NCI-H748 treated with DMSO at 0.1 percent for 48 hours (cell line): ENCODE results near the gene CRIP1.

Source experiments
- DNase-seq: peaks from one replicate; lab custom pipeline; 2025; lab: John Stamatoyannopoulos, UW

The CRIP1 gene, protein sequence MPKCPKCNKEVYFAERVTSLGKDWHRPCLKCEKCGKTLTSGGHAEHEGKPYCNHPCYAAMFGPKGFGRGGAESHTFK

DNA sequence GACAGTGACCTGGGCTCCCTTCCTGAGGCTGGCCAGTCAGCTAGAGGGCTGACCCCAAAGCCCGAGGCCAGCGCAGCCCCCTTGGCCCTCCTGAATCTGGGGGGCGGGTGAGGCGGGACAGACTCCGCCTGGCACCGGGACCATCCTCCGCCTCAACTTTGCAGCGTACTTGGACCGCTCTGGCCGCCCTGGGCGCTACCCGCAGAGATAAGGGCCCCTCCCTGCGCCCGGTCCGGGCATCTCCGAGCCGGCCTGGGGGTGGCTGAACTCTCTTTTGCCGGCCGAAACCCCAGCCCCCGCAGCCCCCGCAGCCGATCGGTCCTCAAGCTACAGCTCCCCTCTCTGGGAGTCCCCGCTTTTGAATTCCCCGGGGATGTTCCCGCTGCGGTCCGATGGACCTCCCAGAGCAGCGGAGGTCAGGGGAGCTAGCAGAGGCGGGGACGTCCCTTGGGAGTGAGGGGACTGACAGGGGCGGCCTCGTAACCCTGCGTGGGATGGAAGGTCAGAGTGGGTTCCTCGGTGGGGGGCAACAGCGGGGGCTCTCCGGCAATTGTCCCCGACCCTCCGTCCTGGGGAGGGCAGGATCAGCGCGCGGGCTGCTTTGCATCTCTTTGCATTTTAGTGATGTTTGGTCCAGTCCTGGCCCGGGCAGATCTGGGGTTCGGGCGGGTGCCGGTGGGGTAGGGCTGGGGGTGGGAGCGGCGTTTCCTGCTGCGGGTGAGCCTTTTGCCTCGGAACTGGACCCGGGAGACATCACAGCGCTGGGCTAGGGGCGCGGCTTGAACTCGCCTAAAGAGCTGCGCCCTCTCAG is at the start of gene CRIP1:
Gene CRIP1 (plus strand): TSS at position 724 of the 811 bp plus-strand sequence. CDS start 374 bp downstream, outside the sequence.
- no peak for DNase-seq

DNA sequence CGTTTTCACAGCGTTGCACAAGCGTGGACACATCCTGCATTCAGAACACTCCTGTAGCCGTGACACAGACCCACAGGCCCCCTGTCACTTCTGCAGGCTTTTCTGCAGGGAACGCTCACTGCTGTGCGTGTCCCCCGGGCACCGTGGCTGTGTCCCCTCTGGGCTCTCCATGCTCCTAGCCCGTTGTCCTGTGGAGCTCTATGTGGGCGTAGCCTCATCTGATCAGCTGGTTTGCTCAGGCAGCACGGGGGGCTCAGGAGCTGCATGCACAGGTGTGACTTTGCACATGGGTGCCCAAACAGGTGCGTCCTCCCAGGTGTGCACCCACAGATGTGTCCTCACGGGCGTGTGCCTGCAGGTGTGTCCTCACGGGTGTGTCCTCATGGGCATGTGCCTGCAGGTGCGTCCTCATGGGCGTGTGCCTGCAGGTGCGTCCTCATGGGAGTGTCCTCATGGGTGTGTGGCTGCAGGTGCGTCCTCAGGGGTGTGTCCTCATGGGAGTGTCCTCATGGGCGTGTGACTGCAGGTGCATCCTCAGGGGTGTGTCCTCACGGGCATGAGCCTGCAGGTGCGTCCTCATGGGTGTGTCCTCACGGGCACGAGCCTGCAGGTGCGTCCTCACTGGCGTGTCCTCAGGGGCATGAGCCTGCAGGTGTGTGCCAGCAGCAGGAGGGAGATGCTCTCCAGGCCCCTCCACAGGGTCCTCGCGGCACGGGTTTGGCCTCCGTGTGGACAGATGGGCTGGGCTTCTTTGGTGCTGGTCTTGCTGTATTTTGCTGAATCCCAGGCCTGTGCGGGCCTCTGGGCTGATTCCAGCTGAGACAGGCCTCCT is 49.6 kb upstream of the CRIP1 start:
- peak; percentile 96 for DNase-seq

DNA sequence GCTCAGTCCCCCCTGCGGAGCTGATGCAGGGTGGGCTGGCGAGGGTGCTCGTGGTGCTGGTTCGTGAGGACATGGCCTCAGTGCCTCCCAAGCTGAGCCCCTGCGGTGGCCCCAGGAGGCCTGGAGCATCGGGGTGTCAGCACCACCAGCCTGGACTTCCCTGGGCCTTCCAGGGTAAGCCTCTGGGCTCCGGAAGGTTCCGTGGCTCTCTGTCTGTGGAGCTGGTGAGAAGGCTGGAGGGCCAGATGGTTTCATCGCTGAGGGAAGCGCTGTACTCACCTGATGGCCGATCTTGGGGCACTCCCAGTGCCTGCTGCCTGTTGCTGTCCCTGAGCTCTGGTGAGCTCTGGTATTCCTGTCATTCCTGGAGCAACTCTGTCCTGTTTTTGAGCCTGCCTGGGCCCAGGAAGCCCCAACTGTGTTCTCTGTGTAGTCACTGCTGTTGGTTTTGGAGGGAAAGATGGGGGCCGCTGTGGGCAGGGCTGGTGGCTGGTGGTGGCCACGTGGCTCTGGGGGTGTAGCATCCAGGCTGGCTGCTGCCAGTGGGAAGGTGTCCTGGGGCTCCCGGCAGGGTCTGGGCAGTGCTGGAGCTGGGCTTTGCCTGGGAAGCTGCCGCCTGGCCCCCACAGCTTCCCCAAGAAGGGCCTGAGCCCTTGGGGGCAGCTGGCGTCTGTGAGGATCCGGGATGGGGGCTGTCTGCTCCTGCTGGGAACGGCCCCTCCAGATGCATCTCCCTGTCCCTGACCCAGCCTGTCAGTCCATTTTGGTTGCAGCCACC is 48.8 kb upstream of the CRIP1 start:
- no peak for DNase-seq

DNA sequence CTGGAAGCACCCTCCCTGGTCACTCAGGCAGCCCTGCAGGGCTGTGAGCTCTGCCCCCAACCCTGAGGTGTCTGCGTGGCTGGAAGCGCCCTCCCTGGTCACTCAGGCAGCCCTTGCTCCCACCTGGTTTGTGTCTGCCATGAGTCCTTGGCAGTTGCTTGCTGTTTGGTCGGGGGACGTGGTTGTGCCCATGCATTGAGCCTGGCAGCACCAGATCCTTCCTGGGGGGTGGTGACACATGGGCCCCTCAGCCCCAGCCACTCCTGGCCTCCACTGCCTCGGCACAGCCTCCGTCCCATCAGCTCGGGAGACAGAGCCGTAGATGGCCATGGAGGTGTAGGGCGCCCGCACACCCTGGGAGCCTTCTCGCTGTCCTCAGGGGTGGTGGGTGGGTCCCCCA is 47.5 kb upstream of the CRIP1 start:
- no peak for DNase-seq

DNA sequence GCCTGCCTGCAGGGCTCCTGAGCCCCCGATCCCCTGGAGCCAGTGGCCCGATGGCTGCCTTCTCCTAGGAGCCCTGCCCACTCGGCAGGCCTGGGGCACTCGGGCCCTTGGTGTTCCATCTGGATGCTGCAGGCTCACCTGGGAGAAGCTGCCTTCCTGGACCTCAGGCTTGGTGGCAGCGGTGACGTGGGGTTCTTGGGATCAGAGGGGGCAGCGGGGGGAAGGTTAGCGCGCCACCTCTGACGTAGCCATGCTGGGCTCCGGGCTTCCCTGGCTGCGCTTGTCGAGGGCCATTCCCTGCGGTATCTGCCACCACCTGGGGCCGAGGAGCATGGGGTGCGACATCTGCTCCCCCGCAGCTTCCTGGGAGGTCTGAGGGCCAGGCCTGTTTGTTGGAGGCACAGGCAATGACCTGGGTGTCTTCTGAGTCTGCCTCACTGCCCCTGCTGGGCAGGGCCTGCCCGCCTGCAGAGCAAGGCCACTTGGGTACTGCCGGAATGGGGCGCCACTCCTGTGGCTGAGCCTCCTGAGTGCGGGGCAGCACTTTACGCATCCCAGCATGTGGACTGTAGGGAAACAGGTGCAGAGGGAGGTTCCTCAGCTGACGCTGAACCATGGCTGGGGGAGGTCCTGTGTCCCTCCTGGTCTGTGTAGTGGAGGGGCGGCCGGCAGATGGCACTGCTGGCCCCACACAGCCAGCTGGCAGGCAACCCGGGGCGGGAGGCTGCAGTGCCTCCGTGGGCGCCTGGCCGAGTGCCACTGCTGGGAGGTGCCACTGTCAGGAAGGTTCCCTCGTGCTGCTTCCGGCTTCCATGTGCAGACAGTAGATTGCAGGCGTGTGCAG is 46.8 kb upstream of the CRIP1 start:
- no peak for DNase-seq

DNA sequence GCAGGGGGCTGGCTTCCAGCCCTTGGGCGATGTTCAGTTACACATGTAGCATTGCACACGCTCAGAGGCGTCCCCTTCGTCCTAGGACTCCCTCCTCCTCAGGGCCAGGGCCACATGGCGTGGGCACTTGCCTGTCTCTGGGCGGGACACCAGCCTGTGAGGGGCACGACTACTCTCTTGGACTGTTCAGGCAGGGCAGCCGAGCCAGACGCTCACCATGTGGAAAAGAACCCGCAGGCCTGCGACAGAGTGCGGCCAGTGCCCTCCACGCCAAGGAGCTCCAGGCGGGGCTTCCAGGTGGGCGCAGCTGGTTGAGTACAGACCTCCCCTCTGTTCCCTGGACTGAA is 46.2 kb upstream of the CRIP1 start:
- DNase-seq: no peak

DNA sequence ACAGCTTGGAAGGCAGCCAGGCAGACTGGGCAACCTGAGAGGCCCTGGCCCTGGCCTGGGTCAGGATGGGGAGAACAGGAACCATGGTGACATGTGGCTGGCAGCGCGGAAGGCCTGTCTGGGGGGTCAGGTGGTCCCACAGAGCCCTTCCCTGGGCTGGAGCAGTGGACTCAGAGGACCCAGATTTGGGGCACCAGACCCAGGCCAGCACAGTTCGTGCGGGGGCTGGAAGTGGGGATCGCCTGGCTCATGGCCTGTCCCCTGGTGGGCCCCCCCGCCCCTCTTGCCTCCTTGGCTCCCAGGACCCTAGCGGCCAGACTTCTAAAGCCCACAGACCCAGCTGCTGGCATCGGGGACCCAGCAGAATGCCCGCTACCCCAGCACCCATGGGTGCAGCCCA is 45.7 kb upstream of the CRIP1 start:
- no peak for DNase-seq

DNA sequence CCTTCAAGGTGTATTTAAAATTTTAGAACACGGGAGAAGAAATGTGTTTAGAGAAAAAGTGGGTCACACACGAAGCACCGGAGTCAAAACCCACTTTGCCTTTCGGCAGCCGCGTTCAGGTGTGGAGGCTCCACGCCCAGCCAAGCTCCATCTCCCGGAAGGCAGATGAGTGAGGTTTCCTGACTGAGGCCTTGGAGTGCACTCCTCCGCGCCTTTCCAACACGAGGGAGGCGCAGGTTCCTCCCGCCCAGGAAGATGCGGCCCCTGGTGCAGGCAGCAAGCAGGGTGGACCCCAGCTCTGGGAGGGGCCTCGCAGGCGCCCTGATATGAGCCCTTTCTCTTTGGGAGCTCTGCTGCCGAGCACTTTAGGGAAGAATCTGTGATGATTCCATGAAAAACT is 44.6 kb upstream of the CRIP1 start:
- no peak for DNase-seq

DNA sequence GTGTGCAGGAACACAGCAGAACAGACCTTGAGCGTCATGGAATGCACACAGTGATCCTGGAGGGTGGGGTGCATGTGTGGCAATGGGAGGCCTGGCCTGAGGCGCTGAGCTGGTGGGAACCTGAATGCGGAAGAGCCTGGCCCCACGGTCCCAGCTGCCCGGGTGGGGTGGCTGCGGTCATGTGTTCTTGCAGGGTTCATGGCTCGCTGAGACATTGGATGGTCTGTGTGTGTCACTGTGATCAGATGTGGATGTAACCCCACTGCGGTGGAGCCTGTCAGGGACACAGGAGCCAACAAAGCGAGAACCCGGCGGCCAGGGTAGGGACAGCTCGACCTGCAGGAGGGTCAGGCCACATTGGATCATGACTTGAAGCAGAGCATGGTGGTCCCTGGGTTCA is 43.9 kb upstream of the CRIP1 start:
- DNase-seq: no peak

DNA sequence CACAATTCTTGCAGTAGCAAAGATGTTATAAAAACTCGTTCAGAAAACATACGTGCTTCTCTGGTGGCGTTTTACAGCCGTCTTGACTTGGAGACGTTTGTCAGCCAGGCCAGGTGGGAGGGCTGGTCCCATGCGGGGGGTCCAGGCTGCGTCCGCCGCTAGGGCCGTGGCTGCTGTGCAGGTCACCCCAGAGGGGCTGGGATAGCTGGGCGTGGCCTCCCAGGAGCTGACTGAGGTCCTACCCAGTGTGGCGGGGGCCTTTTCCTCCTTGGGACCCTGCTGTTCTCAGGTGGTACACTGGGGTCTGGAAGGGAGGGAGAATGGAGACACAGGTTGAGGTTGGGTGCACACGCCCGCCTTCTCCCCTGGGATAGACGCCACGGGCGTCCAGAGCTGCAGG is 41.8 kb upstream of the CRIP1 start:
- no peak for DNase-seq

DNA sequence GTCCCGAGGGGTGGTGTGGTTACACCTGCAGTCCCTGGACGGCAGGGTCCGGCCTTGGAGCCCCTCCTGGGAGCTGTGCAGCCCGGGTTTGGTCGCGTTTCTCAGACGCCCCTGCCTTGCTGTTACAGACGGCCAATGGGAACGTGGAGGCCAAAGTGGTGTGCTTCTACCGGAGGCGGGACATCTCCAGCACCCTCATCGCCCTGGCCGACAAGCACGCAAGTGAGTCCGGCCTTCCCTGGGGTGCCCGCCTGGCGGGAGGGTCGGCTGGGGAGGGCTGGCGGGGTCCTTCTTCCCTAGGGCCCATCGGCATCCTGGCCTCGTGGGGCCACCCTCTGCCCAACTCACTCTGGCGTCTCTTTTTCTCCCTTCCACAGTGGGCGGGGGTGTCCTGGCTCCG is 41.4 kb upstream of the CRIP1 start:
- no peak for DNase-seq

DNA sequence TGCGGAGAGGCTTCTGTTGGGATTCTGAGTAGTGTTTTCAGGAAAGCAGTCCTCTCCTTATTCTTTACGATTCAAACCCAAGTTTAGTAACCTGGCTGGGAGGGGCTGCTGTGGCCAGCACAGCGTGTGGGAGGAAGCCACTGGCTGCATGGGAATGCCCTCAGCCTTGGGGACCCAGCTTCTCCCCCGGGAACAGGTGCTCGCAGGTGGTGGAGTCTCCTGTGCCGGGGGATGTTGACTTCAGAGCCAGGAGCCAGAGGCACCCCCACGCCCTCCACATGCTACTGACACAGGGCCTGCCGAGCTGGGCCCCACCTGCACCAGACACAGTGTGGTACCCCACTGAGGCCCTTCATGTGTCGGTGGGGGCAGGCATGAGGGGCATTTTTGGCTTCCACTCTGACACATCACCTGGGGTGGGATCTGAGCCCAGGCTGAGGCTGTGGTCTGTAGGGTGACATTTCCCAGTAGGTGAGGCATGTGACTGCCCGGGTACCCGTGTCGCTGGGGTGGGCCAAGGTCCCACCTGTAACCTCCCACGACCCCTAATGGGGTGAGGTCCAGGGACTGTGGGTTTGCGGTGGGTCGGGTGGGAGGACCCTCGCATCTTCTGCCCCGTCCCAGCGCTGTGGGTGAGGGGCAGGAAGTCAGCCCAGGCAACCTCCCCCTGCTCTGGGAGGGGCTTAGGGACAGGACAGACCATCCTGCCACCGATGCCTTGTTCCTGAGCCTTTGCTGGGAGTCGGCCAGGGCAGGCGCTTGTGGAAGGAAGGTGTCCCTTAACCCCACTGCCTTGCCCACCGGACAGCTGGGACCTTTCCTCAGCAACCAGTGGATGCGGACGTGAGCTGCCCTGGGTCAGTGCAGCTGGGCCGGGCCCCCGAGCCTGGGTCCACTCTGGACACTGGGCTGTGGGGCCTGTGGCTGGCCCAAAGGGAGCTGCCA is 40.5 kb upstream of the CRIP1 start:
- DNase-seq: no peak

DNA sequence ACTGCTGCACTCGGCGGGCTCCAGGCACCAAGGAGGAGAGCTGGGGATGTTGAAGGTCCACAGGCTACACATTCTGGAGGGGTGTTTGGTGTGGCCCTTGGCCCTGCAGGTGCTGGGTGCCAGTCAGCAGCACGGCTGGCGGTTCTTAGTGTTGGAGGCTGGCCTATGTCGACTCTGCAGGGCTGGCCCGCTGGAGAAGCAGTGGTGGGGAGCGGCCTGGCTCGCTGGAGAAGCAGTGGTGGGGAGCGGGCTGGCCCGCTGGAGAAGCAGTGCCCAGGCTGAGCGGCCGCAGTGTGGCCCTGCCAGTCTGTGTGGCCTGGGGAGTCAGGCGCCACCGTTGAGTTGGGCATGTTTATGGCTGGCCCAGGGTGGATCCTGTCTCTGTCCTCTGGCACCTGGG is 39.7 kb upstream of the CRIP1 start:
- DNase-seq: no peak

DNA sequence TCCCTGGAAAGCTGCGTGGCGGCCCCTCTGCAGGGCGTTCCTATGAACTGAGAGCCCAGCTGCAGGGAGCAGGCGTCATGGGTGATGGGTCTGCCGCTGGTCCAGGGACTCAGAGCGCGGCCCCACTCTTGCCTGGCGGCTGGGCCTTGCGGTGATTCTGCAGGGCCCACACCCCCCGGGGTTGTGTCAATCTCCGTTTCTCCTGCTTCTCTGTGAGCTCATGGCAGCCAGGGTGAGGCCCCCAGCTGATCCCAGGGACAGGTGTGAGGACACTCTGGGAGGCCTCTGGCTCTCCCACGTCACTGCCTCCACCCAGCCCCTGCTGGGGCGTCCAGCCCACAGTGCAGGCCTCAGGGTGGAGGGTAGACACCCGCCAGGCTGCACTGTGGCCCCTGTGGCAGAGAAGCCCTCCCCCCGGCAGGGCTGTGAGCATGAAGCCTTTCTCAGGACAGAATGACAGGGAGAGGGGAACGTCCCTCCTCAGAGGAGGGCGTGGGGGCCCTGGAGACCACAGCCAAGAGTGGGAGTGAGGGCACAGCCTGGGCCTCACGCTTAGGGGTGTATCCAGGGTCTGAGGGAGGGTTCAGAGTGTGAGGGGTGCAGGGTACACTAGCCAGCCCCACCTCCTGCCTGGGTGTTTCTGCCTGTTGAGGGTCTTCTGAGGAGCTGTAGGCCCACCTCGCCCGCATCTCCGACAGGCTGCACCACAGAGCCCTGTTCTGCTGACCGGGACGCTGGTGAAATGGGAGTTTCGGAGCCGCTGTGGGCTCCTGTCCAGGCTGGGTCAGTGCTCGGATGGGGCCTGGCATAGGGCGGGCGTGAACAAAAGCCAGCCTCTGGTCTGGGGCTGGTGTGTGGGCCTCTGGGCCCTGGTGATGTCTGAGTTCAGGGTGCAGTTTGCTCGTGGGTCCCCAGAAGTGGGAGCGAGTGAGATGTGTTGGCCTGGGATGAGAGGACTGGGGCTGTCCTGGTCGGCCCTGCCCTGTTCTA is 38.7 kb upstream of the CRIP1 start:
- DNase-seq: no peak

DNA sequence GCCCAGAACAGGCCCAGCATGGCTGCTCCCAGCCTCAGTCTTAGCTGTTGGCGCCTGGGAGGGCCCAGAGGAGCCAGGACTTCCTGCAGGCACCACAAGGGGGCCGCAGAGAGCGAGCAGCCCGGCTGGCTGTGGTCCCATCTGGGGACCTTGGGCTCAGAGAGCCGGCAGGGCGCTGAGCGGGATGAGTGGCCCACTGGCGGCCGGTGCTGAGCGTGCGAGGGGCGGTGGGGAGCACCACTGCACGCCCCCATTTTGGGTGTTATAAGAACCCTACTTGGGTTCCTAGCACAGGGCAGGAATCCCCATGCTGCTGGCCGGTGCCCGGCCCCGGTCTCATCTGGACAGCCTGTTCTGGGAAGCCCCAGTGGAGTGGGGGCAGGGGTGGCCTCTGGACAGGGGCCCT is 38.0 kb upstream of the CRIP1 start:
- DNase-seq: no peak

DNA sequence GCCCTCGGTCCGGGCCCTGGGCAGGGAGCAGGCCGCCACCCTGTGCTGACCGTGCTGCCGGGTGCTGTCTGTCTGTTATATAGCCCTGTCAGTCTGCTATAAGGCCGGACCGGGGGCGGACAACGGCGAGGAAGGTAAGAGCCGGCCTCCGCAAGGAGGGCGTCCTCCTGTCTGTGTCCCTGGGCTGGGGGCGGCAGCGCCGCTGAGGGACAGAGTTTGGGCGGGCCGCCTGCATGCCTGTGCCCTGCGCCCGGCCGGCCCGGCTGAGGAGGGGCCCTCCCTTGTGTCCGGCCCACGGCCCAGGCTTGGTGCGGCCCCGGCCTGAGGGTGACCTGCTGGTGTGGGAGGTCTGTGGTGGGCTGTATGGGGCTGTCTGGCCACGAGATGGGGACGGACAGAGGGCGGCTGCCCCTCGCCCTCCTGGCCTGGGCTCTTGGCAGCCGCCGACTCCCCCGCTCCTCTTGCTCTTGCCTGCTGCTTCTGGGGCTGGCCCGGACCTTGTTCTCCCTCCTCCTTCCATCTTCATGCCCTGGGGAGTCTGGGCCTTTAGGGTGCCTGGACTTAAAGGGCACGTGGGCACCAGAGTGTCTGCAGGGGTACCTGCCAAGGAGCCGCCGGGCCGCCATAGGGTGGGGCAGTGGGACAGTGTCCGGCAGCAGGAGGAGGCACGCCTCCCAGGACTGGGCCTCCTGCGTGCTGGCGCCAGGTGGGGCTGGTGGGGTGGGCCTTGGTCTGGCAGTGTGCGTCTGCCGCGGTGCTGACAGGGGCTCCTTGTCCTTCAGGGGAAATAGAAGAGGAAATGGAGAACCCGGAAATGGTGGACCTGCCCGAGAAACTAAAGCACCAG is 37.2 kb upstream of the CRIP1 start:
- DNase-seq: no peak

DNA sequence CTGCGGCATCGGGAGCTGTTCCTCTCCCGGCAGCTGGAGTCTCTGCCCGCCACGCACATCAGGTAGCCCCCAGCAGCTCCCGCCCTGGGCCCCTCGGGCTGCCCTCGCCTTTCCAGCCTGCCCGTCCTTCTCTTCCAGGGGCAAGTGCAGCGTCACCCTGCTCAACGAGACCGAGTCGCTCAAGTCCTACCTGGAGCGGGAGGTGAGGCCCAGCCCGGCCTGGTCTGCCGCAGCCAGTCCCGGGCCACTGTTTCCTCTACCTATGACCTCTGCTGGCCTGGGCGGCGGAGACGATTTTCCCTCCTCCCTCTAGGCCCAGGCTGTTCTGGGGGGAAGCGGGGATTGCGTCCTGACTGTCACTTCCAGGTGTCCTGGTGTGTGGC is 36.6 kb upstream of the CRIP1 start:
- DNase-seq: no peak
